Bone marrow (tissue), 2 donors: ENCODE results near the gene ZFAND6.
"Not testable (repeated sequence)": the region's sequence is repeated elsewhere in the genome, so short reads cannot be mapped to it uniquely, and the experiment has no call there.

Source experiments
- DNase-seq, 2 donors: peaks; one replicate each; lab custom pipeline; 2025; lab: John Stamatoyannopoulos, UW

The ZFAND6 gene

DNA sequence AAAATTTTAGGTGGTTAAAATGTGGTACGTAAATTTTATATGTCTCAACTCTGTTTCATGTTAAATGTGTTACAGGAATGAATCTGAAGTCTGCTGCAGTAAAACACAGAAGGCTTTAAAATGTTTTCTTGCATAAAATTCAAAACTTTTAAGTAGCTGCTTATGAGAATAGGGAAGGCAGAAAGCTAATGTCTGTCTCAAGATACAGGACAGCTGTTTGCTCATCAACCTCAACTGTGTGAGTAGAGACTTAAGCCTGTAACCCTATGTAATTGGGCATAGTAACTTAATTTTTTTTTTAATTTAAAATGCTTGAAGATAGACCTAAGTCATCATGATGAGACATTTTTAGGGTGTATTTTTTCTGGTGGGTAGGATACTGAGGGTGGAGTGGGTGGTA, 38.9 kb downstream of the ZFAND6 start:
- no peak for DNase-seq

DNA sequence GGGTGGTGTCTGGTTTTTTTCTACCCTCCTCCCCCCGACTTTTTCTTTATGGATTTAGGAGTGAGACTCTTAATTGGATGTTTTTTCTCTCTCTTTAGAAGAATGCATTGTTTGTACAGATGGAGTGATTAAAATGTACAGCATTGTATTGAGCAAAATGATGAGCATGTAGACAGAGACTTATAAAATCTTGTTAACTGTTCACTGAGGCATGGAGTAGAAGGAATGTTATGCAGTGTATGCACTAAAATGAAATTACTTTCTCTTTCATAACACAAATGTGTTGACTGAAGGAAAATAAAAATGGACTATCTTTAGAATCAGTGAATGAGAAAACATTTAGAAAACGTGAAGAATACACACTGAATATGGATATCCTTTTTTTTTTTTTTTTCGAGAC, 39.8 kb downstream of the ZFAND6 start:
- DNase-seq = no peak

DNA sequence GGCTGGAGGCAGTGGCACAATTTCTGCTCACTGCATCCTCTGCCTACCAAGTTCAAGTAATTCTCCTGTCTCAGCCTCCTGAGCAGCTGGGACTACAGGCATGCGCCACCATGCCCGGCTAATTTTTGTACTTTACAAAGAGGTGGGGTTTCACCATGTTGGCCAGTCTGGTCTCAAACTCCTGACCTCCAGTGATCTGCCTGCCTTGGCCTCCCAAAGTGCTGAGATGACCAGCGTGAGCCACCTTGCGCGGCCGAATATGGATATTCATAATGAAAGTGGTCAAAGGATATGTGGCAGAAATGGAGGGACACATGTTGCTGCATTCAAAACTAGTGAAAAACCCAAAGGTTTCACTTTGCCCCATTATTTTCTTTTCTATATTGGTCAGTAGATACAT, 40.2 kb downstream of the ZFAND6 start:
- DNase-seq = not testable (repeated sequence)

DNA sequence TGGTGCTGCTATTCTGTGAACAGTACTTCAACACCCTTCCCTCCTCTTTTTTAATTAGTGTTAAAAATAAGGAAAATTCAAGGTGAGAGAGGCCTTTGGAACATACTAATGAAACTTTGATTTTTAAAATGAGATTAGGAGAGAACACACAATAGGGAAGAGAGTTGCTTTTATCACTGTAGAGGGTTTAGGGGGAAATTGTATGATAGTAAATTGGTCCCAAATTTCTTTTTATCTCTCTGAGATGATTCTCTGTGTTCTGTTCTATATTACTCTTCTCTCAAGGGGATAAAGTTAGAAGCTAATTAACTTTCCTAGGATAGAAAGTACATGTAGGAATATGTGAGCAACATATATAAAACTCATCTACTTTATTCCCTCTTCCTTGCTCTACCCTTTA, 40.8 kb downstream of the ZFAND6 start:
- no peak for DNase-seq

DNA sequence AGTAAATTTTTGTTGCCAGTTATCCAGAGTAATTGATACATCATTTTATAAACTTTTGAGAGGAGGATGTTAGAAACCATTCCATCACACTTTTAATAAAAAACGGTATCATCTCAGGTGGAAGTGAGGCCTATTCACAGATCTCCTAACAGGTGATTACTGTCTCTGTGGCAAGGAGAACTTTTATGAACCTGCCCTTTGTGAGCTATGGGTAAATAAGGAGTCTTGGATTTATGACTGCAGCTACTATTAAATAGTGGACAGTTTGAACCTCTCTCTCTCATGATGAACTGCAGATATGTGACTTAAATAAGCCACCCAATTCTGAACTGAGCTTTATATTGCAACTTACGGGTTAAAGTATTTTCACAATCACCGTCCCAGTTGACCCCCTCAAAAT, 45.7 kb downstream of the ZFAND6 start:
- no peak for DNase-seq

DNA sequence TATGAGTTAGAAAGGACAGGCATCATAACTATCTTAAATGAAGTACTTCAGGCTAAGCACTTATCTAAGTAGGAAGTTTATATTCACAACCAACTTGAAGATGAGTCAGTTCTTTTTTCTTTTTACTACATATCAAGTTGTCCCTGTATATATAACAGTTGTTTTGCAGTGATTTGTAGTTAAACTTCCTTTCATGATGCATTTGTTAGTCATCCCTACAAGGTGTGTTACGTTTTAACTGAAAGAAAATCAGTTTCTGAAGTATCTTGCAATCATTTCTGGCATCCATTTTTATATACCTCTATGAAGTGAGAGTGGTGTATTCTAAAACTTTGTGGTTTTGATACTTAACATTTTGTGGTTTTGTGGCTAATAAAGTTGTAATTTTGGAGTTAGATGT, 46.1 kb downstream of the ZFAND6 start:
- no peak for DNase-seq

DNA sequence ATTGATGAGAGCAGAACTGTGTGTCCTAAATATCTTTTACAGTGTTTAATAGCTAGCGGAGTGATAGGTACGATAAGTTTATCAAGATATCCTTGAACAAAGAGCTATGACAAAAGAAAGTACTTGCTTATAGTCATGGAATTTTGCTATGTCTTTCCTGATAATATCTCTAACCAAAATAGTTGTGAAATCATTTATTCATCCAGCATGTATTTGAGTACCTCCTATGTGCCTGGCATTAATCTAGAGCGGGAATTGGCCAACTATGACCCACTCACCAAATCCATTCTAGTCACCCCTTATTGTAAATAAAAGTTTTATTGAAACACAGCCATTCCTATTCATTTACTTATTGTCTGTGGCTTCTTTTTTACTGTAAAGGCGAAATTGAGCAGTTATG, 46.6 kb downstream of the ZFAND6 start:
- no peak for DNase-seq

DNA sequence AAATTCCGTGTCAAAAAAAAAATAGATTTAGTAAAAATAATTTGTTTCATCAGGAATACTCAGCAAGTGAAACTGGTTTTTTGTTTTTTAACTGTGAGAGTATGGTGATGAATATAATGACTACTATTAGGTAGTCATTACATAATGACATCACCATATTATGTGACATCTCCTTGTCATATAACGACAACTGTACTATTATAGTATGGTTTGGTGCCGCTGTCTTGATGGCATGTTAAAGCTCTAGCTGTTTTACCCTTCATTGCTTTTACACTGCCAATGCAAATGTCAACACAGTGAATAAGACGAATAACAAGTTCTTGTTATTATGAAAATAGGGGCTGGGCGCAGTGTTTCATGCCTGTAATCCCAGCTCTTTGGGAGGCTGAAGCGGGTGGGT, 47.7 kb downstream of the ZFAND6 start:
- DNase-seq = no peak

DNA sequence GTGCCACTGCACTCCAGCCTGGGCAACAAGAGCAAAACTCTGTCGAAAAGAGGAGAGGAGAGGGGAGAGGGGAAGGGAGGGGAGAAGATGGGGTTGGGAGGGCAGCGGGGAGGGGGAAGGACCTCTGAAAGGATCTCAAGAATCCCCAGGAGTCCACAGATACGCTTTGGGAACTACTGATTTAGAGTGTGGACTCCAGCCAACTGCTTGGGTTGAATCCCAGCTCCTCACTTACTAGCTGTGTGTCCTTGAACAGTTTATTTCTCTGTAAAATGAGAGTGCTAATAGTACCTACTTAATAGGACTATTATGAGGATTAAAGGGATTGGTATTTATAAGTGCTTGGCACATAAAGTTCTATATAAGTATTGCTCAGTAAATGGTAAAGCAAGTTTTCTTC, 48.3 kb downstream of the ZFAND6 start:
- DNase-seq = no peak

DNA sequence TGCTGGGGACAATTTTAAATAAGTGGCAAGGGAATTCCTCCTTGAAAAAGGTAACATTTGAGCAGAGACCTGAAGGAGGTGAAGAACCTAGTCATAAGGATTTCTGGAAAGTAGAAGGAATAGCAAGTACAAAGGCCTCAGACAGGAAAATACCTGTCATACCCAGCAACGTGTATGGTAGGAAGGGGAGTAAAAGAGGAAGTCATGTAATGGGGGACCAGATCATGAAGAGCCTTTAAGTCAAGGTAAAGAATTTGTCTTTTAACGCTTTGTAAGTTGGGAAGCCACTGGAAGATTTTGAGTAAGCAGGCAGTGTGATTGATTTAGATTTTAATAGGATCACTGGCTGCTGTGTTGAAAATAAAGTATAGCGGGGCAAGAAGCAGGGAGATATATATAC, 49.9 kb downstream of the ZFAND6 start:
- no peak for DNase-seq

DNA sequence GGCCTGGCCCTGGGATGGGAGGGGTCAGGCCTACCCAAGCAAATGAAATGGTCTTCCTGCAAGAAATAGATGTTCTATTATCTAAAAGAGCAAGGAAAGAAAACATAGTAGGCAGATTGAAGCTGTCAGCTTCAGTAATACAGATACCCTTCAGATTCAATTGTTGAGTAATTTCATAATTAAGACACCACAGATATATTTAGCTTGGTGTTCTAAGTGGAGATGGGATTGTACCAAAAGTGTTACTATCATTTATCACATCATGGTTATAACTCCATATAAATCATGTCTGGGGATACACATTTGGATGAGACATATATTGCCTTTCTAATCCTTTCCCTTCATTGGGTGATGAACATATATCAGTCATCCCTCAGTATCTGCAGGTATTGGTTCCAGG, 51.4 kb downstream of the ZFAND6 start:
- no peak for DNase-seq

DNA sequence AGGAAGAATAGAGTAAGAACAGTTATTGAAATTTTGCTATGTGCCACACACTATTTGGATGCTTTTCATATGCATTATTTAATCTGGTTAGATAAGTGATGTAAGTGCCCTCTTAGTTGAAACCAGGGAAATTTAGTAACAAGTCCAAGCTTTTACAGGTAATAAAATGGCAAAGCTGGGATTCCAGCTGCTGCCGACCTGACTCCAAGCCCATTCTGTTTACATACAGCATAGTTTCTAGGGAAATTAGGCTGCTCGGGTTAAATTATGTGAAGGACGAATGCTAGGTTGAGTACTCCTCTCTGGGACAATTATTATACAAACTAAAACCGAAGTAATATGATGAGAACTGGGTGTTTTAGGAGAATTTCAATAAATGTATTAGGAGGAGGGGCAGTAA, 54.6 kb downstream of the ZFAND6 start:
- DNase-seq = no peak

DNA sequence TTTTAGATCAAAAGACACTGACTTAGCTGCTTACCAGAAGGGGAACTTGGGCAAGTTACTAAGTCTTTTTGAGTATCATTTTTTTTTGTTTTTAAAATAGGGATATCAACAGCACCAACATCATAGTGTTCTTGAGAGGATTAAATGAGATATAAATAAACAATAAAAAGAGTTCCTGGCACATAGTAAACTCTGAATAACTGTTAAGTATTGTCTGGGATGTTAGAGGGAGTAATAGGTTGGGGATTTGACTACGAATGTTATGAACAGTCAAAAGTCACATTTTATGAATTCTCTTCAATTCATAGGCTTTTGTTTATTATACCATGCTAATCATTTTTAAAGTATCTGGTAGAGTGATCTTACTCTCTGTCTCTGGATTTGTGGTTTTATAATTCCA, 55.5 kb downstream of the ZFAND6 start:
- no peak for DNase-seq

DNA sequence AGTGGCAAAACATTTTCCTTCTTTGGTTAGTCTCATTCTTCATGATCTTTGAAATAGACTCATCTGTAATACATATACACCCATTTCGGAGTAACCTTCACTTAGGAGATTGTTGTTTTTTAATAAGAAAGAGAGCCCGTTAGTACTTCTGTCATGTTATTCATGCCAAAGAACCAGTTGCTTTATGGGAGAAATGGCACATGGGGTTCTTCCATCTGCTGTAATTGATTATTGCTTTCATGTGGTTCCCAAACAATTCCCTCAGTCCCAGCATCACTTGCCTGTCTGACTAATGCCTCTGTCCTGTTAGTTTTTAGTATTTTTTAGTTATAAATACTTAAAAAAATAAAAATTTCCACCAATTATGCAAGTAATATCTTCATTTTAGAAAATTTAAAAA, 59.5 kb downstream of the ZFAND6 start:
- DNase-seq = no peak

DNA sequence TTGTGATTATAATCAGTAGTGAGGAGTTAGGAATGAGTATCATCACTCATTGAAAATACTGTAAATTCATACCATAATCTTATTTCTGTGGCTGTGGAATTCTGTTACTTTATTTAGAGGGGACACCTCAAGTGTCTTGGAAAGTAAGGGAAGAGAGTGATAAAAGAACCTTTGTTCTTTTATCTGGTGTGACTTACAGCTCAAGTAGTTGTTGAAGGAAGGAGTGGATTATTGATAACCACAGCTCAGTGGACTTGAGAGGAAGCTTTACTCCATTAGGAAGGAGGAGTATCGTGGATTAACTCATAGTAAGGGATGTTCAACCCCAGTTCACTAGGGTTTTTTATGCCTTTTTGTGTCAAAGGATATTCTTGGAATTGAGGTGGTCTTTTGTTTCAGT, 61.2 kb downstream of the ZFAND6 start:
- DNase-seq = no peak

DNA sequence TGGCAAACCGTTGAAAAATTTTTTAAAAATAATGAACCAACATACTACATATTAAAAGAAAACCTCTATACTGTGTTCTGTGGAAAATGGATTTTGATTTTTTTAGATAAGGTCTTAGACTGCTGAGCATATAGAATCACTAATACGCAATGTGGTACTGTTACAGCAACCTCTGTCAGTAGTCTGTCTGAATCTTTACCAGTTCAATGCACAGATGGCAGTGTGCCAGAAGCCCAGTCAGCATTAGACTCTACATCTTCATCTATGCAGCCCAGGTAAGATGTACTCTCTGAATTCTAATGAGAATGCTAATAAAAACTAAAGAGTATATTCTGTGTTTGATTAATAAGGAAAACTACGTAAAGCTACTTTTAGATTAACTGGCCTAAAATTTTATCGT, 62.1 kb downstream of the ZFAND6 start:
- DNase-seq = no peak

DNA sequence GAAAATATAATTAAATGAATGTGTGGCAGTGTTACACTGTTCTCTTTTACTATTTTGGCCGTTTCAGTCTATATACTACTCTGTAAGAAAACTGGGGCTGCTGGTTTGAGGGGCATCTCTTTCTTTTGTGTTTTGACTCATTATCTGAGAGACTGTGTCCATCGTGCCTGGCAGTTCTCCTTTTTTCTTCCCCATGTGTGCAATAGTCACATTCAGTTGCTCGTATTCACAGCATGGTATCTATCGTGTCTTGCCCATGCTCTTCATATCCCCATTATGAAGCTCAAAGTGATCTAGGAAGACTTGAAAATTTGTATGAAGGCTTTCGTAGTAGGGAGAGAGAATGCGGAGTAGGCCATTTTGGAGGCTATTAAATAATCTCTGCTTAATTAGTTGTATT, 63.6 kb downstream of the ZFAND6 start:
- DNase-seq = no peak

DNA sequence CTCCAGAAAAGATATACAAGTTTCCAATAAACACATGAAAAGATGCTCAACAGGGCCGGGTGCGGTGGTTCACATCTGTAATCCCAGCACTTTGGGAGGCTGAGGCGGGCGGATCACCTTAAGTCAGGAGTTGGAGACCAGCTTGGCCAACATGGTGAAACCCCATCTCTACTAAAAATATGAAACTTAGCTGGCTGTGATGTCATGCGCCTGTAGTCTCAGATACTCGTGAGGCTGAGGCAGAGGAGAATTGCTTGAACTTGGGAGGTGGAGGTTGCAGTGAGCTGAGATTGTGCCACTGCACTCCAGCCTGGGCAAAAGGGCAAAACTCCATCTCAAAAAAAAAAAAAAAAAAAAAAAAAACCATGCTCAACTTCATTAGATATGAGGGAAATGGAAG, 67.8 kb downstream of the ZFAND6 start:
- not testable (repeated sequence) for DNase-seq

DNA sequence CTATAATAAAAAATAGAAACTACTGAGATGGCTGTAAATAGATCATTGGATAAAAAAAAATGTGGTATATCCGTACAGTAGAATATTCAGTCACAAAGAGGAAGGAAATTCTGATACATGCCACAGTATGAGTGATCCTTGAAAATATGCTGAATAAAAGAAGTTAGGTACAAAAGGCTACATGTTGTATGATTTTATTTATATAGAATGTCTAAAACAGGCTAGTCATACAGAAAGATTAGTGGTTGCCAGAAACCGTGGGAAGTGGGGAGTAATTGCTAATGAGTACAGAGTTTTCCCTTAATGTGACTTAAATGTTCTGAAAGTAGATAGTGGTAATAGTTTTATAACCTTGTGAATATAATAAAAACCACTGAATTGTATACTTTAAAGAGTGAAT, 68.4 kb downstream of the ZFAND6 start:
- no peak for DNase-seq

DNA sequence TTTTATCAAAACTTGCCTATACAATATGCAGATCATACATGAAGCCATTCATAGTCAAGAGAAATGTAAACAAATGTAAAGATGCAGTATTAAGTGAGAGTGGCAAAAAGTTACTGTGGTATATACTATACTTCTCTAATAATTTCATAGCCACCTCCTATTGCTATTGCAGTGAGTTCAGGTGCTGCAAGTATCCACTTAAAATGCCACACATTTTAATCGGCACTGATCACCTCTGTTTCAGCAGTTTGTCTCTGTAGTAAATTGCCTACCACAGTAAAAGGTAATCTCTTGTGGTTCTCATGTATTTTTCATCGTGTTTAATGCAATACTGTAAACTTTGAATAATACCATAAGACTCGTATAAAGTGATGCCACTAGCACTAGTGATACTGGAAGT, 72.9 kb downstream of the ZFAND6 start:
- no peak for DNase-seq

DNA sequence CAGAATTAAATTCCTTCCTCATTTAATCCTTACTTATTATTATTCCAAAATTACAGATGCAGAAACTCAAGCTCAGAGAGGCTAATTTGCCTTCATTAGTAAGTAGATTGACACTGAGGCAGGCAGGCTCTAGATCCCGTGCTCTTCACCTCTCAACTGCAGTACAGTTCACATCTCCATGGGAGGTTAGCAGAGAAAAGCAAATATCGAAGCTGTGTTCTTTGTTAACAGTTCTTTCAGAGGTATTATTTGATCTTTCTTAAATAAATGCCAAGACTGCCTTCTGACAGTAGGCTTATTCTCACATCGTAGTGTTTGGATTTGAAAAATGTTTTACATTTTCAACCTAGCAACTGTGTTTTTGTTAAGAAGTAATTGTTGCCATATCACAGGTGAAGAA, 77.4 kb downstream of the ZFAND6 start:
- DNase-seq = no peak

DNA sequence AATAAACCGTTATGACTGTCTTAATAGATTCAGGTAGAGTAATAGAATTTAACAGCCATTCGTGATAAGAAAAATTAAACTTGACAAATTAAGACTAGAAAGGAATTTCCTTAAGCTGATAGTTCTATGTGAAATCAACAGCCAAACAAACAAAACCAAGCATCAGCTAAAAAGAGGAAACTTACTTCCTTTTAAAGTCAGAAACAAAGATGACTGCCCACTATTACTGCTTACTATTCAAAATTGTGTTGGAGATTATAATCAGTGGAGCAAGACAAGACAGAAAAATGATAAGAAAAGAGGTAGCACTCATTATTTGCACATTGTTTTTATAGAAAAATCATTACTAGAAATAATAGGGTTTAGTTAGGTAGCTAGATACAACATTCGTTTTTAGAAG, 79.5 kb downstream of the ZFAND6 start:
- peak in 1 of 2 donors; percentile 8 for DNase-seq

DNA sequence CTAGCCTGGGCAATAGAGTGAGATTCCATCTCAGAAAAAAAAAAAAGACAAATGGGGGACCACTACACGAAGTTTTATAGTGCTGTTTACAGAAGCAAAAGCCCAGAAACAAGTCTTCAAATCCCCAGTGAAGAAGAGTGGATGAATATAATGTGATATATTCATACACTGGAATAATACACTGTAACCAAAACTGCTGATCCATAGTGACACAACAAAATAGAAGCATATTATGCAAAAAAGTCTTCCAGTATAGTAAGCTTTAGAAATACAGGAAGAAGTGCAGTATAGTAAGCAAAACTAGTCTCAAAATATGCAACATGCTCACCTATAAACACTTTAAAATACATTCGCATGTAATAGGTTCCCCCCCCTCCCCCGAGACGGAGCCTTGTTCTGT, 81.4 kb downstream of the ZFAND6 start:
- no peak for DNase-seq

DNA sequence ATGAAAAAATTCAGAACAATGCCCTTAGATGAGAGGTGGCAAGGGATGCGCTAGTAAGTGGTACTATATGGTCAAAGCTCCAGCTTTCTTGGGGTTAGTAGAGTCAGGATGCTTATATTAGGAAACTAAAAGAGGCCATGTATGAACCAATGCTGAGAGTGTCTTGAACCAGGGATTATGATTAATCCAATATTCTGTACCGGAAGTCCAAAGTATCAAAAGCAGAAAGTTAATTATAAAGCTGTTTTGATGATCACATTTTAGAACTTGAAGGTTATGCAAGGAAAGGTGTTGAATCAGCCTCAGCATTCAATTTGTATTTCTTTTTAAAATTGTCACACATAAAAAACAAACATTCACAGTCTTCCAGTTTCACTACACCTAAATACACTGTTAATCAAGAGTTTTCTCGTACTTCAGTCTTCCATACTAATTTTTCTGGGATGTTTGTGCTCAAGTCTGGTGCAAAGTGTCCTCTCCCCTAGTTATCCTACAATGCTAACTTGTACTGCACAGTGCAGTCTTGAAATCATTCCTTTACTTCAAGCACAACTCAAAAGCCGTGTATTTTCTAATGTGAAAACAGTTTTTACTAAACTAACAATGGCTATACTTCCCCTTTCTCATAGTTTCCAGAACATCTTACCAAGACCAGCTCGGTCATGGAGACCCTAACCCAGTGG, 82.6 kb downstream of the ZFAND6 start:
- DNase-seq = no peak

DNA sequence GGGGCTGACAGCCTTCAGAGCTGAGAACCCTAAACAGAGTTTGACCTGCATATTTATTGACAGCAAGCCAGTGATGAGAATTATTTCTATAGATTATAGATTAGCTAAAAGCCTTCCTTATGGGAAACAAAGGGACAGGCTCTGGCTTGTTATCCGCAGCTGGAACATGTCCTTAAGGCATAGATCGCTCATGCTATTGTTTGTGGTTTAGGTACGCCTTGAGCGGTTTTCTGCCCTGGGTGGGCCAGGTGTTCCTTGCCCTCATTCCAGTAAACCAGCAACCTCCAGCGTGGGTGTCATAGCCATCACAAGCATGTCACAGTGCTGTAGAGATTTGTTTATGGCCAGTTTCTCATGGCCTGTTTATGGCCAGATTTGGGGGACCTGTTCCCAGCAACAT, 83.2 kb downstream of the ZFAND6 start:
- no peak for DNase-seq
